GM18519 (cell line): Measurements from ENCODE around the gene AOC1.

Experiments
- ATAC-seq: cut with Tn5 transposase; IDR thresholded peaks from one replicate; pipeline ENCODE4 v1.9.1; 2021; ENCODE audit warnings: mild to moderate bottlenecking, moderate library complexity; ENCODE audit not compliant: unreplicated experiment, low FRiP score

The AOC1 gene

DNA sequence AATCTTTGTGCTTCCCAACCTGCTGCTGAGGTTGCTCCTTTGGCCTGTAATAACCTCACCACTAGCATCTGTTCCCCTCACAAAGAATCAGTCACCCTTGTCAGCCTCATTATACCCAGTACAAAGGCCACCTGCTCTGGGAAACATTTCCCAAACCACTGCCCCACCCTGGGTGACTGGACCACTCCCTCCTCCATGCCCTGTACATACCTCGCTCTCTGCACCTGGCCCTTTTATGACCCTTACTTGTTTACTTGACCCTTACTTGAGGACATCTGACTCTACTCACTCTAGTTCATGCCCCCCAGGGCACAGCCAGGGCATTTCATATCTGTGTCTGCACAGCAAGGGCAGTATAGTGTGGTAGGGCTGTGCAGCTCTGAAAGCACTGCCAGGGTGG is 21.4 kb upstream of the AOC1 start:
- no peak for ATAC-seq

DNA sequence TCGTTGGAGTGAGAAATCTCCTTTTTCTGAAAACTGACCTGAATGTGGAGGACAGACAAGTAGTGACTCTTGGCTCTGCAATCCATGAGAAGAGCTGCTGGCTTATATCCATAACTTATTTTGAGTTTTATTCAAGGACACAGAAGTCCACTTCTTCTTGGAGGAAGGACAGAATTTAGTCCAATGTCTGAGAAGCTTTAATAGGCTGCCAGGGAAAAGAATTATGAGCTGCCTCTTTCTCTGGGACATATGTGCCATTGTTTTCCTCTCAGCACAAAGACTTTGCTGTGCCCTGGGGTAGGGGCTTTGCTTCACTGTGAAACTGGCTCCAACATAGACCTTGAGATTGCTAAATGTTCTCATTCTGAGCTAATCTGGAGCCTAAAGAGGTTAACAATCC is 20.5 kb upstream of the AOC1 start:
- ATAC-seq: no peak

DNA sequence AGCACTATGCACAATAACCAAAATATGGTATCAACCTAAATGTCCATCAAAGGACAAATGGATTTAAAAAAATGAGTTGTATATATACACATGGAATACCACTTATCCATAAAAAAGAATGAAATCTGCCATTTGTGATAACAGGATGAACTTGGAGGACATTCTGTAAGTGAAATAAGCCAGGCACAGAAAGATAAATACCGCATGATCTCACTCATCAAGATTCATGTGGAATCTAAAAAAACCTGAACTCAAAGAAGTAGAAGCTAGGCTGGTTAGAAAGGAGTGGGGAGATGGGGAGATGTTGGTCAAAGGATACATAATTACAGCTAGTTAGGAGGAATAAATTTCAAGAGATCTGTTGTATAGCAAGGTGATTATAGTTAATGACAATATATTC is 17.3 kb upstream of the AOC1 start:
- ATAC-seq: no peak

DNA sequence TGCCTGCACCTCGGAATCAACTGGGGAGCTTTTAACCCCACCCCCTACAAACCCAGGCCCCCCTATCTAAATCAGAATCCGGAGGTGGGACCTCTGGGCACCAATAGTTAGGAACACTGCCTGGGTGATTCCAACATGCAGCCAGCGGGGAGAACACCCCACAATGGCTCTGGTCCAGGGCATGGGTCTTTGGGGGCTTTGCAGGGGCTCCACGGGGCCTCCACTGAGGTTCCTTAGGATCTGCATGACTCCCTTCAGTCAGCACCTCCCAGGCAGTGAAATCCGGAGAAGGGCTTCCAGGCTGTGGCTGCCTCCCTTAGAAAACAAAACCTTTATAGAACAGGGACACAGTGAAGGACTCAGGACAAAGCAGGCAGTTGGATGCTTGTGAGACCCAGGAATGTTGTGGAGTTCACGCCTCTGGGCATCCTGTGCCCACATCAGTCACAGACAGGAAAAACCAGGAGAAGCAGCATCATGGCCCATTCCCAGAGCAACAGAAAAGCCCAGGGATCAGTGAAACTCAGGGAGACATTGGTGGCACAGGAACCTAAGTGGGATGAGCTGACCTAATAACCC is 16.5 kb upstream of the AOC1 start:
- ATAC-seq: no peak

DNA sequence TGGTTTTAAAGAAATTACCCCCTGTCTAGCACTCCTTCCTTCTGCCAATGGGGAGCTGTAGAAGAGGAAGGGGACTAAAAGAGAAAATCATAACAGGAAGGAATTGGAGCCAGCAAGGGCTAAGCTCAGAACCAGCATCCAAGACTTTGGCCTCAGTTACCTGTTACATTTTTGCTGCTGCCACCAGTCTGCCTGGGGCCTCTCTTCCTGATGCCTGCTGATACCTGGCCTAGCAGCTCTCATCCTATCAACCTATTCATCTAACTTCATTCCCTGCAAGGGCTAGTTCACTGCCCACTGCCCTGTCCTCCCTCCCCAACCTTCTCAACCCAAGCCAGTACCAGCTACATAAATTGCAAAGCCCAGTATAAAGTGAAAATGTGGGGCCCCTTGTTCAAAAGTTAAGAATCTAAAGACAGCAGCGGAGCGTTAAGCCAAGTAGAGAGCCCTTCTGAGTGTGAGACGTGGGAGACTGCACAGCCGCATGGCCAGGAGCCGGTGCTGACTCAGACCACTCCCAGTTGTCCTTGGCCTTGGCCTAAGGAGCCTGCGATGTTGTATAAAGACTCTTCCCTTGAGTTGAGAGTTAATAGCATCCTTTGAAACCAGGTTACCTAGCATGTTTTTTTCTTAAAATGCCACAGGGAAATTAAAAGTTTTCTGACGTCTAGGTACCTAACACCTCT is 13.2 kb upstream of the AOC1 start:
- no peak for ATAC-seq

DNA sequence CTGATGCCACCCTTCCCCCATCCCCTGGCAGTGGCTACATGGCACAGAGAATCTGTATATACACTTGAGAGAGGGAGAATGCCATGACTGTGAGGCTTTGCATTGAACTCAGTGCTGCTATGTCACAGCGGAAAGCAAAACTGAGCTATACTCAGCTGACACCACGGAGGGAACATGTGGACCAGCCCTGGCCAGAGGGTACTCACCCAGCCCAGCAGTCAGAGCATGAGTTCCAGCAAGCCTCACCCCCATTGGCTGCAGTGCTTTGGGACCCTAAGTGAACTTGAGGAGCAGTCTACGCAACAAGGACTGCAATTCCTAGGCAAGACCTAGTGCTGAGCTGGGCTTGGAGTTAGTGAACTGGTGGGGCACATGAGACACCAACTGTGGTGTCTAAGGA is 10.3 kb upstream of the AOC1 start:
- ATAC-seq: no peak

DNA sequence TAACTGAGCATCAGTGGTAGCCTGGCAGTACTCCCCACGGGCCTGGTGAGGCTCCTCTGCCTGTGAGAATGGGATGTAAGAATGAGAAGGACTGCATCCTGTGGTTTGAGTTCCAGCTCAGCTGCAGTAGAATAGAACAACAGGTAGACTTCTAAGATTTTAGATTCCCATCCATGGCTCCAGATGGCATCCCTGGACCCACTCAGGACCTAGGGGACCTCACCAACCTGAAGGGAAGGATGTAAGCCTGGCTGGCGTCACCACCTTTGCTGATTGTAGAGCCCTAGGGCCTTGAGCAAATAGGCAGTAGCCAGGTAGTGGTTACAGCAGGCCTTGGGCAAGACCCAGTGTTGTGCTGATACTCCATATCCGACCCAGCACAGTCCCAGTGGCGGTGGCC is 9.6 kb upstream of the AOC1 start:
- no peak for ATAC-seq

DNA sequence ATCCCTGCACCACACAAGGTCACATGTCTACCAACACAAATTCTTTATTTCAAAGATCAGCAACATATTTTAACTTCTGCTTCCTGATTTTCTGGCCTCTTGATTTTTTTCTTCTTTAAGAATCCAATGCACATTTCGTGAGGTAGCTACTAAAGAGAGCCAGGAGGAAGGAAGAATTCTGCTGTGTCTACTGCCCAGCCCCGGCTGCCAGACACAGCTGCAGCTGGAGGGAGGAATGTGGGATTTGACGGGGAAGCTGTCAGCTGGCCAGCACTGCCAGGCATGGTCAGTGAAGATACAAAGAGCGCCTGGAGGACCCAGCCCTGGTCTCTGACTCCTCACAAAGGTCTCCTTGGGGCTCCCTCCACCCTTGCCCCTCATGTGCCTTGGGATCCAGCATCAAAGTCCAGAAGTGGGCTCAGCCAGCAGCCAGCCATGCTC is 6.9 kb upstream of the AOC1 start:
- no peak for ATAC-seq

DNA sequence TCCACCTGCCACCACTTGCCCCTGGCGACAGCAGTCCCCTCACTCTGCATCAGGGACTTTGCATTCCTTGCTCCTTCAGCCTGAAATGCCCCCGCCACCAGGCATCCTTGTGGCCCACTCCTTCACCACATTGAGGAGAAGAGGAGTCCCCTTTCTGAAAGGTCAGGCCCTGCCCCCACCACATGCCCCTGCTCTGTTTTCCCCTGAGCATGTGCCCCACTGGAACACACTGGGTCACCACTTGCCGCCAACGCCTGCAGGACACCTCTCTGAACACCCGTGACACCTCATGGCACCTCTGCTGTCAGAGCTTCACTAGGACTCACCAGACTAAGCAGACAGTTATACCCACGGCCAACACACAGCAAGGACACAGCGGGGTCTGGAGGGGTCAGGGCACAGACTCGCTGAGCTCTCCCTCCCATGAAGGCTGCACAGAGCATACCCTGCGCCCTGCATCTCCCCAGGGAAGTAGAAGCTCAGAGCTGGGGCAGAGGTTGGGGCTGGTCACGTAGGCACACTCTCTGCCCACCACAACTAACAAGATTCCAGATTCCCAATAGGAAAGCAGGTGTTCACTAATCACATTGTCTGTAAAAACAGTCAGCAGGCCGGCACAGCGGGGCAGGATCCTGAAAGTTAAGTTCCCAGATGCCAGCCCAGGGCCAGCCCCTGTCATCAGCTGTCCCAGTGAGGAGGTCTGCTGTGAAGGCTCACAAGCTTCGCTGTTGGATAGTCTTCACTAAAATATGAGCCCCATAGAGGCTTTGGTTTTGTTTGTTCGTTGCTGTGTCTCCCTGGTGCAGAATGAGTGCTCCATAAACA is 5.8 kb upstream of the AOC1 start:
- ATAC-seq: no peak

DNA sequence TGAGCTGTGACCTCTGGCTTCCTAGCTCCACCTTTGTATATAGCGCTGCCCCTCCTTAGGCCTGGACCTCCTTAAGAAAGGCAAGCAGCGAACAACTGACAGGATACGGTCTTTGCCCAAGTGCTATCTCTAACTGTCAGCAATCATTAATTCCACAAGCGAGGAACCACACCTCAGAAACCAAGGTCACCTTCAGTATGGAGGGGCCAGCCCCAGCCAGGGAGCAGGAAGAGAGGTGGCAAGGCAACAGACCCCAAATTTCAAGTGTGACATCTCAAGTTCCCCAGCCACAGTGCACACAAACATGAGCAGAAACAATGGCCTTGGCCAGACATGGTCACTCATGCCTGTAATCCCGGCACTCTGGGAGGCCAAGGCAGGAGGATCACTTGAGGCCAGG is 4.8 kb upstream of the AOC1 start:
- no peak for ATAC-seq

DNA sequence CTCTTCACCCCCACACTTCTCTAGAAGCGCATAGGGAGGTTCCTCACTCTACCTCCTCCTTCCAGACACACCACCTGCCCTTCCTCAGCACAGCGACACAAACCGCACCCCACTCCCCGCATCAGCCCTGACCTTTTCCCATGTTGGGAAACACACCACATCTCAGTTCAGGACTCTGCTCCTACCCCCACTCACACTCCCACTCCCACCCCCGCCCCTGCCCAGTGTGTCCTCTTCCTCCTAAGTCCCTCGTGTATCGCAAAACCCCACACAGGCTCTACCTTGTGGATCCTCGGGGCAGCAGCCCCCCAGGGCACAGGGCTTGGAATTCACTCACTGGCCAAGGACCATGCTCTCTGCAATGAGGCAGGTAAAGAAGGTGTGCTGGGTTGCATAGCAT is 4.2 kb upstream of the AOC1 start:
- ATAC-seq: no peak

DNA sequence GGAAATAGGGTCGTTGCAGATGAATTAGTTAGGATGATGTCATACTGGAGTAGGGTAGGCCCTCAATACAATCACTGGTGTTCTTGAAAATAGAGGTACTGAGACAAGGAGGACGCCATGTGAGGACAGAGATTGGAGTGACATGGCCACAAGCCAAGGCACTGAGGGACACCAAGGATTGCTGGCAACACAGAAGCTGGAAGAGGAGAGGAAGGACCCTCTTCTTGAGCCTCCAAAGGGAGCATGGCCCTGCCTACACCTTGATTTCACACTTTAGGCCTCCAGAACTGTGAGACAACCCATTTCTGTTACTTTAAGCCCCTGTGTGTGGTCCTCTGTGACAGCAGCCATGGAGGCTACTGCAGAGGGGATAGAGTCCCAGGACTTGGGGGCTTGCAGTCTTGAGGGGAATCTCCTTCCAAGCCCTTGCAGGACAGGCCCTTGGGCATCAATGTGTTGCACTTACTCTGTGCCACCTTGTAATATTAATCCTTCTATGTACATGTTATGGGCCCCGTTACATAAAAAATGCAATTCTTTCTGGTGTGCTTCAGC is 3.7 kb upstream of the AOC1 start:
- ATAC-seq: no peak

DNA sequence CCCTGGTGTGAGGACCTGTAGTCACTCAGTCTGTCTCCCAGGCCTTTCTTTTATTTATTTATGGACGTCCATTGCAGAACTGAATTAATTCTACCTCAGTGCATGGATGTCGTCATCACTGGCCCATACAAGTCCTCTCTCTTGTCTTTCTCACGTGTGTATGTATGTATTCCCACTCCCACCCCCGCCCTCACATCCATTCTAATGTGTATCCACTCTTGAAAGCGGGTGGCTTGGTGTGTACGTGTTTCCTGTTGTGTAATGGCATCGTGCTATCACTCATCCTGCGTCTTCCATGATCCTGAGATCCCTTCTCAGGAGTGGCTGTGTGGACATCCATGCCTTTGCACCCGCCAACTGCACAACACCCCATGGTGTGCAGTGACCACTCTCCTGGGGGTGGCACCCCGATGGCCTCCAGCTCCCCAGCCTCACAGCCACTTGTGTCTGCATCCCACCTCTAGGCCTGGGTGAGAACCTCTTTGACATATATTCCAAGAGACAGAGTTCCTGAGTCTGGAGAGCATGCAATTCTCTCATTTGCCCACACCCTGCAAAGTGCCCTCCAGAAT is 3.0 kb upstream of the AOC1 start:
- ATAC-seq: no peak

DNA sequence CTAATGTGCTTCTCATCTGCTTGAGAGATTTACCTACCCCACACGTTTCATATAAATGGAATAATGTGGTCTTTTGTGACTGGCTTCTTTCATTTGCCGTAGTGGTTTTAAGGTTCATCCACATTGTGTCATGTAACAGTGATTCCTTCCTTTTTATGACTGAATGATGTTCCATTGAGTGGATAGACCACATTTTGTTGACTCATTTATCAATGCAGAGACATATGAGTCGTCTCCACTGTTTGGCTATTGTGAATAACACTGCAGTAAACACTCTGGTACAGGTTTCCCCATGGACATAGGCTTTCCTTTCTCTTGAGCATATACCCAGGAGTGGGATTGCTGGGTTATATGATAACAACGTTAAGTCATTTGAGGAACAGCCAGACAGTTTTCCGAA is 2.0 kb upstream of the AOC1 start:
- ATAC-seq: no peak

DNA sequence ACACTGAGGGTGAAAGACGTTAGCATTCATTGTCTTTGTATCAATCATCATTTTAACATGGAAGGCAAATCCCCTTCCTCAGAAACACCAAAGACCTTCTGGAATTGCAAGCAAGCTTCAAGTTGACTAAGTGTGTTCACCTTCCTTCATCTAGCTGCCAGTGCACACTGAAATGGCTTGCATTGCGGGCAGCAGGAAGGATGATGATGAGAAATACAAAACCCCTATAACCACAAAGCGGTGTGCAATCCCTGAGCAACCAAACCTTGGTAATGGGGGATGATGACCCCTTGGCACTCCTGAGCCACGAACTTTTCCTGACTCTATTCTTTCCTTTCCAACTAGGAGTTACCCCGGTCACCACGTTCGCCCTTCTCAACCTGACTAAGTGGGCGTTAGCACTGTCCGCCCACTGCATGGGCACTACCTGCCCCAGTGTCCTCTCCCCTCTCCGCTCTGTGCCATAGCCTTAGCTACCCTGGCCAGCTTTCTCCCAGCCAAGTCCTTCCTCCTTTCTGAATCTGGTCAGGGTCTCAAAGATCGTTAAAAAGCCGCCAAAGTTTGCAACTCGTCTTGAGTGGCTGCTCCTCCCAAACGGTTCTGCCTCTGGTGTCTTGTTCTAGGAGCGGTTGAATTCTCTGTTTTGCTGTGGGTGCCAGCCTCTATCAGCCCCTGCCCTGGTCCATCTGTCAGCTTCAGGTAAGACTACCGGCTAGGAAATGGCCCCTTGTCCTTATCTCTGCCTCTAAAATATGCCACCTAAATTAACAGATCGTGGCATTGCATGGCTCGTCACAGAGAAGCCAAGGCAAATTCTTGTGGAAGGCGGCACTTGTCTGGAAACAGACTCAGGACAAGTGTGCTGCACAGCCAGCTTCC is 586 bp upstream of the AOC1 start:
- ATAC-seq: no peak

DNA sequence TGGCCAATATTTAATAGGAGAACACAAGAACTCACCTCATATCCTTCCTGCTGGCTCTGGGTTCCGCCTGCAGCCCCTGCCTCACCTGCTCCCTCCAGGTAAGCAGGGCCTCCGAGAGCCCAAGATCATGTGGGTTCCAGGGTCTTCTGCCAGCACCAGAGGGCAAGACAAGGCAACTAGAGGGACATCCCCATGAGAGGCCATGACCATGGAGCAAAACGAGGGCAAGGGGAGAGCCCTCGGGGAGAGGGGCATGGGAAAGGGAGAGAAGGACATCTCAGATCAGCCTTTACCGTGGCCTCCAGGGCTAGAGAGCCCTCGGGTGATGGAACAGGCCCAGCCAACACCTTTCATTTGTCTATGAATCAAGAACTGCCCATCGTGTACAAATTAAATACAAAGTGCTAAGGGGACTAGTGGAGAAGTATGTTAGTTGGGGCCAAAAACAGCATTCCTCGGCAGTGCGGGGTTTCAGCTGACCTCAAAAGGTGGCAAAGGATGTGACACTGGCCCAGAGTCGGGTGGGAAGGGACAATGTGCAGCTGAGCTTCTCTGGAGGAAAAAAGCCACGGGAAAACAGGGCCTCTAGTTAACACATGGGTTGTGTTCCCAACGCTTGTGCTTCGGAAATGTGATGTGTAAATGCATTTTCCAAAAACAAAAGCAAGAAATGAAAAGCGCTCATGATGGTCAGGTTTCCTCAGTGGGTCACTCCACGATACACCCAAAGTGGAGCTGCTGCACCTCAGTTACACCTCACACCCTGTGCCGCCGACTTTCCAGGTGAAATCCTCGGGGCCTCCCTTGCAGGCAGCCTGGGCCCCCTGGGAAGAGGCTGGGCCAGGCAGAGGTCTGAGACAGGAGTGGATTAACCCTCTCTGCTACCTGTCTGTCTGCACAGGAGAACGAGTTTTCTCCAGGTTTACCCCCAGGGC is 2.0 kb downstream of the AOC1 start:
- ATAC-seq: no peak

DNA sequence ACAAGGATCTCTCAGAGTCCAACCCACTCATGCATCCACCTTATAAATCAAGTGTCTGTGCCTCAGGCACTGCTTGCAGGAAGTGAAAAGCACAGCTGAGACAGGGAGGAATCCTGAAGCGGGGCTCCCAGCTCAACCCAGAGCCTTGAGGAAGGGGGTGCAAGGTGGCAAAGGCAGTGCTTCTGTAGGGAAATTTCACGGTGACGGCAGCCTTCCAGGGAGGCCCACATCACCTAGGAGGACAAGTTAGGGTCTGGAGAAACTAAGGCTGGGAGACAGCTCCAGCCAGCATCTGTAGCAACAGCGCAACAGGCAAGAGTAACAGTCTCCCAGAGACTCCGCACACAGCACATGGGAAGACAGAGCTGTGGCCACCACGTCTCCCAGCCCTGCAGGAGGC is 2.7 kb downstream of the AOC1 start:
- no peak for ATAC-seq

DNA sequence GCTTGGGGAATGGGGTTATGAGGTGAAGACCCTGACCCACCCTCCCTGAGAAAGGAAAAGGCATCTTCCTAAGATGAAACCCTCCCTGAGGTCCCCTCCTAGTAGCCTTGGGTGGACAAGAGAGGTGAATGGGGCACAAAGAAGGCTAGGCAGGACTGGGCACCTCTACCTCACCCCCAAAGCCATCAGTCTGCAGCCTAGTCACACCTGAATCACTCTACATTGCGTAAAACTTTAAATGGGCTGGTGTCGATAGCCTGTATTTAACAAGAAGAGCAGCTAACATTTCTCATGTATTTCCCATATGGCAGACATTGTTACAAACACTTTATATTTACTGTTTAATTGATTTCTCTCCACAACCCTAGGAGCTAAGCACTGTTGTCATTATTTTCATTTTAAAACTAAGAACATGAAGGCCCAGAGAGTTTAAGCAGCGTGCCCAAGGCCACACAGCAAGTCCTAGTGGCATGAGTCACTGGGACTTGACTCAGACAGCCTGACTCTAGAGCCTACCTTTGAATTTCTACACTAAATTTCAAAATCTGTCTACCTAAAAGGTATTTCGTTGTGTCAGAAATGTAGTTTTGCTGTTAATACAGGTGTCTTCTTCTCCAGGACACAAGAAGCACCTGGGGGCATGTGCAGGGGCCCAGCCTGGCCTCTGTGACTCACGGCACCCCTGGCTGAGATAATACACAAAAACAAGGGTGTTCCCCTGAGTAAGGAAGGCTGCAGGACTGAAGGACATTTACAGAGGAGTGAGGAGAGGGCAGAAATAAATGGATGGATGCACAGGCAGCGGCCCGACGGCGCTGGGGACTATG is 3.4 kb downstream of the AOC1 start:
- ATAC-seq: no peak
